B cell (primary cell): ENCODE results near the gene SYT6.

Experiments used
- EZH2 ChIP-seq: IDR thresholded peaks from 2 replicates; pipeline ENCODE4 v1.6.1; 2012; ENCODE audit warnings: borderline replicate concordance, low read depth, mild to moderate bottlenecking, moderate library complexity, low read length; ENCODE audit not compliant: insufficient read depth, poor library complexity, severe bottlenecking
- TF ChIP-seq, protein P1 (sequence below): fragments of 200-600 bp; IDR thresholded peaks from one replicate; pipeline ENCODE4 v1.8.0; 2022; ENCODE audit warnings: antibody characterized with exemption, mild to moderate bottlenecking

DNA sequence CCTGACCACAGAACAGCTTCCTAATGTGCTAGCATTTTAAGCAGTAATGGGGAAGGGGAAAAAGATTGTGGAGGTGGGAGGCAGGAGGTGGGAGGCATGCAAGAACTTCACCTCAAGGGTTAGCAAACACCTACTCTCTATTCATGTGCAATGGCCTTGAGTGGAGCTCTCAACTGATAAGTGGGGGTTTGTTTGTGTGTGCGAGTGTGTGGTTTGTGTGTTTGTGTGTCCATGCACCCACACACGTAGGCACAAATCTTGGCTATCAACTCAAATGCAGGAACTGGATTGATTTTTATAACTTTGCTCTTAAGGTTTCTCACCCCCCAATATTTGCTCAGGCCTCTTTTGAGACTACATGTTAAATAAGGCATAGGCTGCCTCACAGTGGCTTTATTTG is 78.6 kb downstream of the SYT6 start:
- TF ChIP-seq, protein P1, sequence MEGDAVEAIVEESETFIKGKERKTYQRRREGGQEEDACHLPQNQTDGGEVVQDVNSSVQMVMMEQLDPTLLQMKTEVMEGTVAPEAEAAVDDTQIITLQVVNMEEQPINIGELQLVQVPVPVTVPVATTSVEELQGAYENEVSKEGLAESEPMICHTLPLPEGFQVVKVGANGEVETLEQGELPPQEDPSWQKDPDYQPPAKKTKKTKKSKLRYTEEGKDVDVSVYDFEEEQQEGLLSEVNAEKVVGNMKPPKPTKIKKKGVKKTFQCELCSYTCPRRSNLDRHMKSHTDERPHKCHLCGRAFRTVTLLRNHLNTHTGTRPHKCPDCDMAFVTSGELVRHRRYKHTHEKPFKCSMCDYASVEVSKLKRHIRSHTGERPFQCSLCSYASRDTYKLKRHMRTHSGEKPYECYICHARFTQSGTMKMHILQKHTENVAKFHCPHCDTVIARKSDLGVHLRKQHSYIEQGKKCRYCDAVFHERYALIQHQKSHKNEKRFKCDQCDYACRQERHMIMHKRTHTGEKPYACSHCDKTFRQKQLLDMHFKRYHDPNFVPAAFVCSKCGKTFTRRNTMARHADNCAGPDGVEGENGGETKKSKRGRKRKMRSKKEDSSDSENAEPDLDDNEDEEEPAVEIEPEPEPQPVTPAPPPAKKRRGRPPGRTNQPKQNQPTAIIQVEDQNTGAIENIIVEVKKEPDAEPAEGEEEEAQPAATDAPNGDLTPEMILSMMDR: no peak
- no peak for TF ChIP-seq EZH2
